Sigmoid colon (tissue), 7 donors: ENCODE results near the gene PRTN3. TPM values are rescaled to one million over a fixed set of nuclear protein-coding genes. Genes with fewer than 3 reads are reported as not detected.

Experiments
- DNase-seq: peaks from one replicate; pipeline ENCODE4 v3.0.0-alpha.2; 2019
- H3K27ac ChIP-seq, 4 donors: fragments of 200-600 bp; sonication (generic); one replicate each; pipeline ENCODE4 v1.5.1; 2016 to 2019; ENCODE audit warnings: mild to moderate bottlenecking in 1 of 4
- H3K27me3 ChIP-seq, 3 donors: fragments of 200-600 bp; sonication (generic); one replicate each; pipeline ENCODE4 v1.5.1; 2019; ENCODE audit warnings: mild to moderate bottlenecking in 1 of 3
- H3K36me3 ChIP-seq, 4 donors: fragments of 200-600 bp; sonication (generic); one replicate each; pipeline ENCODE4 v1.5.1; 2016 to 2019
- H3K4me1 ChIP-seq, 4 donors: fragments of 200-600 bp; sonication (generic); one replicate each; pipeline ENCODE4 v1.5.1; 2017 to 2019
- H3K4me3 ChIP-seq, 4 donors: fragments of 200-600 bp; sonication (generic); one replicate each; pipeline ENCODE4 v1.5.1; 2017 to 2019; ENCODE audit warnings: mild to moderate bottlenecking in 2 of 4, moderate library complexity in 1 of 4
- H3K9me3 ChIP-seq, 4 donors: fragments of 200-600 bp in 3 of 4; sonication (generic) in 3 of 4; one replicate each; pipeline versions ENCODE4 v1.5.1 to v1.6.1; 2013 to 2019
- EP300 ChIP-seq, 4 donors: sonication (generic); formaldehyde crosslinking; IDR thresholded peaks; one replicate each; pipeline ENCODE4 v1.6.1; 2017; ENCODE audit warnings: antibody characterized with exemption in 4 of 4
- POLR2A ChIP-seq, 2 donors: fragments of 450-650 bp; IDR thresholded peaks; one replicate each; pipeline ENCODE4 v1.6.1; 2016; ENCODE audit warnings: antibody characterized with exemption in 2 of 2, mild to moderate bottlenecking in 2 of 2, moderate library complexity in 2 of 2
- POLR2AphosphoS5 ChIP-seq, 4 donors: sonication (generic); formaldehyde crosslinking; IDR thresholded peaks; one replicate each; pipeline ENCODE4 v1.6.1; 2017; ENCODE audit warnings: antibody characterized with exemption in 4 of 4
- WGBS, 2 donors: extraction: QIAGEN DNeasy Blood & Tissue Kit; methylation state at CpG; one replicate each; pipeline ENCODE4 v1.1.7; 2013; 5-methylcytosine and 5-hydroxymethylcytosine counted together
- intact Hi-C: fragments of 100-400 bp; cut with DNase I; formaldehyde crosslinking; loops from one replicate; pipeline ENCODE4 v1.15.1; 2023
- polyA plus RNA-seq, 3 donors: library from polyadenylated mRNA; stranded (reverse); fragments of 200-250 nt; gene quantifications; one replicate each; pipeline ENCODE4 v1.2.3, GENCODE V29; 2013
- total RNA-seq, 4 donors: library from RNA; depleted of rRNA; stranded (reverse); fragments of >200 nt; gene quantifications; one replicate each; pipeline ENCODE4 v1.1.0, GENCODE V29; 2016
- TF ChIP-seq, protein P1 (sequence below), 4 experiments: fragments of 450-650 bp in 3 of 4; fragments of 200-600 bp in 1 of 4; IDR thresholded peaks; one replicate each; pipeline ENCODE4 v1.5.1; 2016 to 2019; ENCODE audit warnings: antibody characterized with exemption in 4 of 4, mild to moderate bottlenecking in 3 of 4, moderate library complexity in 2 of 4
- donor health status: healthy with polysubstance abuse.
- donor health status: Bipolar disorder and iron deficiency.
- donor health status: healthy.

PRTN3 gene
- total and polyA plus RNA-seq, 7 donors: not detected

DNA sequence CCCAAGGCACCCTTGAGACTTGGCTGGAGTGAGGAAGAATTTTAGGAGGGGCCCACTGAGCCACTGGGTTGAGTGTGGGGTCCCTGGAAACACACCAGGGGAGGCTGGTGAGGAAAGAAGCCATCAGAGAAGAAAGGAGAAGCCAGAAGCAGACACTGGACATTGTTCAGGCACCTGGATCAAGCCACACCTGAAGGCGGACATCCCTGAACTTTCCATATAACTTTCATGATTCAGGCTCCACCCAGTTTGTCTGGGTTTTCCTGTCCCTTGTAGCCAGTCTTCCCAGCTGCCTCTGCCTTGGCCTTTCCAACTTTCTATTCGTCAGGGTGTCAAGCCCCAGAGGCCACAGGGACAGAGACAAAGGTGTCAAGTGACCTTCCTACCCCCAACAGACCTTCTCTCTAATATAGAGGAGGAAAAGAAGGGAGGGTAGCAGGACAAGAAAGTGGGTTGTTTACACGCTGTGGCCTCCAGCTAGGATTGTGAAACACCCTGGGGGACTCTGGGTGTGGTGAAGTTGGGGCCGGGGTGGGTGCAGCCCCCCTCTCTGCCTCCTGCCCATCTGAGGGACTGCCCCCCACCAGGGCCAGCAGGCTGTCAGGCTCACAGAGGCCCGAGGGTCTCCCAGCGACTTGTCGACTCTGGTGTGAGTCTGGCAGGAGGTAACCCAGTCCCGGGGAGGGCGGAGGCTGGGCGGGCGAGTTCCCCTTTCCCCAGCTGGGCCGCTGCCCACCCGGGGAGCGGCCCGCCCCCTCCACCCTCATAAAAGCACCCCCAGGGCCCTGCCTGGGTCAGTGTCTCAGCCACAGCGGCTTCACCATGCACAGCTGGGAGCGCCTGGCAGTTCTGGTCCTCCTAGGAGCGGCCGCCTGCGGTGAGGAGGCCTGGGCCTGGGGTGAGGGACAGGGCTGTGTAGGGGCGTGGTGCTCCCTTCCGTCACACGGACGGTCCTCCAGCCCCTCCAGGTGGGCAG lies 18.4 kb downstream of the PRTN3 start, which contains the start of gene CFD:
Gene CFD (plus strand): TSS at position 797 of the 976 bp plus-strand sequence. CDS start 26 bp downstream, at position 823.
- Histone ChIP-seq H3K4me1 (peaks cover 0 to 41% (median 29%) of the 10 kb centered on the region in 4 donors), H3K27ac (peak within 1 kb of the TSS; percentile 54 to 78 (median 60)), H3K4me3 (peak within 1 kb of the TSS; percentile 16 to 45 (median 34)), H3K9me3 (no peaks in the 10 kb centered on the region), H3K27me3 (peaks cover 23 to 76% (median 44%) of the 10 kb centered on the region in 3 donors), H3K36me3 (no peaks in the 10 kb centered on the region)
- intact Hi-C loops: loop anchor here (2.0 to 5.0 kb wide), 2 partner anchors 87 to 124 kb away; no protein-coding TSS in a partner anchor
- WGBS, 2 donors: 7 to 20% methylated on average over 24 of the region's 24 CpGs
- TF ChIP-seq EP300 (IDR thresholded peaks at IDR 0.05) (no peak), POLR2A (IDR thresholded peaks at IDR 0.05) (peak in 1 of 2 donors; percentile 46), POLR2AphosphoS5 (IDR thresholded peaks at IDR 0.05) (peak; percentile 52 to 84 (median 74))
- TF ChIP-seq, protein P1, sequence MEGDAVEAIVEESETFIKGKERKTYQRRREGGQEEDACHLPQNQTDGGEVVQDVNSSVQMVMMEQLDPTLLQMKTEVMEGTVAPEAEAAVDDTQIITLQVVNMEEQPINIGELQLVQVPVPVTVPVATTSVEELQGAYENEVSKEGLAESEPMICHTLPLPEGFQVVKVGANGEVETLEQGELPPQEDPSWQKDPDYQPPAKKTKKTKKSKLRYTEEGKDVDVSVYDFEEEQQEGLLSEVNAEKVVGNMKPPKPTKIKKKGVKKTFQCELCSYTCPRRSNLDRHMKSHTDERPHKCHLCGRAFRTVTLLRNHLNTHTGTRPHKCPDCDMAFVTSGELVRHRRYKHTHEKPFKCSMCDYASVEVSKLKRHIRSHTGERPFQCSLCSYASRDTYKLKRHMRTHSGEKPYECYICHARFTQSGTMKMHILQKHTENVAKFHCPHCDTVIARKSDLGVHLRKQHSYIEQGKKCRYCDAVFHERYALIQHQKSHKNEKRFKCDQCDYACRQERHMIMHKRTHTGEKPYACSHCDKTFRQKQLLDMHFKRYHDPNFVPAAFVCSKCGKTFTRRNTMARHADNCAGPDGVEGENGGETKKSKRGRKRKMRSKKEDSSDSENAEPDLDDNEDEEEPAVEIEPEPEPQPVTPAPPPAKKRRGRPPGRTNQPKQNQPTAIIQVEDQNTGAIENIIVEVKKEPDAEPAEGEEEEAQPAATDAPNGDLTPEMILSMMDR (IDR thresholded peaks at IDR 0.05): no peak
- peak; percentile 89 for DNase-seq

DNA sequence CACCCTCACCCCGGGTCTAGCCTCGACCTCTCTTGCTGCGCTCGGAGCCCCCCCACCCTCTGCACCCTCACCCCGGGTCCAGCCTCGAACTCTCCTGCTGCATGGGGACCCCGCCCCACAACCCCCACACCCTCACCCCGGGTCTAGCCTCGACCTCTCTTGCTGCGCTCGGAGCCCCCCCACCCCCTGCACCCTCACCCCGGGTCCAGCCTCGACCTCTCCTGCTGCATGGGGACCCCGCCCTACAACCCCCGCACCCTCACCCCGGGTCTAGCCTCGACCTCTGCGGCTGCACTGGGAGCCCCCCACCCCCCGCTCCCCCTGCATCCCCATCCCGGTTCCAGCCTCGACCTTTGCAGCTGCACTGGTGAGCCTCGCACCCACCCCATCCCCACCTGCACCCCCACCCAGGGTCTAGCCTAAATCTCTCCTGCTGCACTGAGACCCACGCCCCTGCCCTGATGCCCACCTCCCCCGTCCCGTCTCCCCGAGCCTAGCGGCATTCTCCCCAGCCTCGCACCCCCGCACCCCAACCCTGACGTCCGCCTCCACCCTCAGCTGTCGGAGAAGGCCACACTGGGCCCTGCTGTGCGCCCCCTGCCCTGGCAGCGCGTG lies 20.4 kb downstream of the PRTN3 start:
- intact Hi-C loops: no loop called here
- peaks cover 21 to 58% (median 42%) of the 10 kb centered on the region in 3 donors for H3K27me3 ChIP-seq
- TF ChIP-seq POLR2AphosphoS5 (IDR thresholded peaks at IDR 0.05) (no peak), POLR2A (IDR thresholded peaks at IDR 0.05) (no peak), EP300 (IDR thresholded peaks at IDR 0.05) (no peak)
- TF ChIP-seq, protein P1 (IDR thresholded peaks at IDR 0.05): no peak
- no peaks in the 10 kb centered on the region for H3K36me3 ChIP-seq
- H3K4me1 ChIP-seq: peaks cover 0 to 41% (median 30%) of the 10 kb centered on the region in 4 donors
- H3K27ac ChIP-seq: no peak overlapping the region
- 49 to 64% methylated on average over 33 to 35 of the region's 35 CpGs for WGBS, 2 donors
- peak overlapping the region in 2 of 4 donors; percentile 37 to 45 for H3K4me3 ChIP-seq
- no peak for DNase-seq
- H3K9me3 ChIP-seq: no peaks in the 10 kb centered on the region

DNA sequence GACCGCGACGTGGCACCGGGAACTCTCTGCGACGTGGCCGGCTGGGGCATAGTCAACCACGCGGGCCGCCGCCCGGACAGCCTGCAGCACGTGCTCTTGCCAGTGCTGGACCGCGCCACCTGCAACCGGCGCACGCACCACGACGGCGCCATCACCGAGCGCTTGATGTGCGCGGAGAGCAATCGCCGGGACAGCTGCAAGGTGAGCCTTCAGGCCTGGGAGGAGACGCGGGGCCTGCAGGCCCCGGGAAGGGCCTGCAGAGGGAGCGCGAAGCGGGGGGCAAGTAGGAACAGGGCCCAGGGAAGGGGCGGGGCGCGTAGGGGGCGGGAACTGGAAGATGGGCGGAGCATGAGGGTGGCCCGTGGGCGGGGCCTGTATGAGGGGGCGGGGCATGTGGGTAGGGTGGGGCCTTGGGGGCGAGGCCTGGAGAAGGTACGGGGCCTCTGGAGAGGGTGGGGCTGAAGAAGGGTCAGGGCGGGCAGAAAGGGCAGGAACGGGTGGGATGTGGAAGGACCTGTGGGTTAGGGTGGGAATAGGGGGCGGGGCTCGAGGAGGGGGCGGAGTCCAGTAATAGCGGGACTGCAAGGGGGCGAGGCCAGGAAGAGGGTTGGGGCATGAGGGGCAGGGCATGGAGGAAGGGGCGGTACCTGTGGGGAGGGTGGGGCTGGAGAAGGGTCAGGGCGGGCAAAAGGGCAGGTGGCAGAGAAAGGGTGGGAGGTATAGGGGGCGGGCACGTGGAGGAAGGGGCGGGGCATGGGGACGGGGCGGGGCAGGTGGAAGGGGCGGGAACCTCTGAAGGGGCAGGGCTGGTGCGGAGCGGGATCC lies 21.2 kb downstream of the PRTN3 start:
- WGBS, 2 donors: 24% methylated on average over 60 of the region's 60 CpGs
- H3K4me3 ChIP-seq: peak overlapping the region in 1 of 4 donors; percentile 5
- no peaks in the 10 kb centered on the region for H3K9me3 ChIP-seq
- no peaks in the 10 kb centered on the region for H3K36me3 ChIP-seq
- intact Hi-C loops: no loop called here
- no peak overlapping the region for H3K27ac ChIP-seq
- DNase-seq: no peak
- peaks cover 21 to 52% (median 42%) of the 10 kb centered on the region in 3 donors for H3K27me3 ChIP-seq
- peaks cover 0 to 41% (median 30%) of the 10 kb centered on the region in 4 donors for H3K4me1 ChIP-seq
- TF ChIP-seq POLR2AphosphoS5 (IDR thresholded peaks at IDR 0.05) (no peak), EP300 (IDR thresholded peaks at IDR 0.05) (no peak), POLR2A (IDR thresholded peaks at IDR 0.05) (no peak)
- TF ChIP-seq, protein P1 (IDR thresholded peaks at IDR 0.05): no peak
